NCI-H226 (cell line): ENCODE measurements around the gene HS6ST1.
"Not testable (repeated sequence)": the region's sequence is repeated elsewhere in the genome, so short reads cannot be mapped to it uniquely, and the experiment has no call there.

Experiments used
- DNase-seq: peaks from one replicate; pipeline ENCODE4 v3.0.0-alpha.2; 2015

HS6ST1 gene

DNA sequence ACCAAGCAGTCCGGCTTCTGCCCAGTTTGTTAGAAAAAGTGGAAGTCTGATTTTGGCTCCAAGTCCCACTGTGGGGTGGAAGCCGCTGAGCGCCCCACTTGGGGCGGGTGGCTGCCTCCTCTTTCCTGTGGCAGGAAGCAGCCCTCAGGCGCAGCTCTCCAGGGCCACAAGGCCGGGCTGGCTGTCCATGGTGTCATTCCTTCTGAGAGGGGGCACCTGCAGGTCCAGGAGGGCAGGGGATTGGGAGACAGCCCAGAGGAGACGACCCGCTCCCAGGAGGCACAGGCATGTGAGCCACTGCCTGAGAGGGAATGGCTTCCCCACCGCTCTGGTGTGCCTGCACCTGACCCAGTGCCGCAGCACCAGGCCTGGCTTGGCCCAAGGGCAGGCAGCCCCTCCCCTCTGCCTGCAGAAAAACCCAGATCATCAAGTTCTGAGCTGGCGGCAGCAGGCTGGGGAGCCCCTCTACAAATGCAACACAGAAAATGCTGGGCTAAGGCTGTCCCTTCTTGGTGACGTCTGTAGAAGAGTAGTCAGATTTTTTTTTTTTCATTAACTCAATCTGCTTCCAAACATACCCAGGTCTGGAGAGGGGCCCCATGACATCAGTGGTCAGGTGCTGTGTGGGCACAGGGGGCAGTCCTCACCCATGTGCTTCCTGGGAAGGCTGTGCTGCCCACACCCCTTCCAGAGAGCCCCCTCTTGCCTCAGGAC lies 38.4 kb downstream of the HS6ST1 start:
- no peak for DNase-seq

DNA sequence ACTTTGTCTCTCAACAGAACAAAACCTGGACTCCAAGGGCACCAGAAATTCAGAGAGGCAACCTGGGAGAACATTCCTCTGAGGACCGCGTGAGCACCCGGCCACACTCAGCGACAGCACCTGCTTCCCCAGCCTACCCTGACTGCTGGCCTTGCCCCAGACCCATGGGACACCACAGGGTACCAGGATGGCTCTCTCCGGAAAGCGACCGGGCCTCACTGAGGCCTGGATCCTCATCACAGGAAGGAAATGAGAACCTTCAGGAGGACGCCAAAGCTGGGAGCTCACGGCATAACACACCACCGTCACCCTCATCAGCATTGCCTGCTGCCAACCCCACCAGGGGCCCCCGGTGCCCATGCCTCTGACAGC lies 38.9 kb downstream of the HS6ST1 start:
- no peak for DNase-seq

- DNase-seq: no peak
Observed at GRCh38 chr2:128279009-128279408, 39.7 kb downstream of the HS6ST1 start.

GRCh38 chr2:128277961-128278681 lies 40.5 kb downstream of the HS6ST1 start:
- no peak for DNase-seq

DNA sequence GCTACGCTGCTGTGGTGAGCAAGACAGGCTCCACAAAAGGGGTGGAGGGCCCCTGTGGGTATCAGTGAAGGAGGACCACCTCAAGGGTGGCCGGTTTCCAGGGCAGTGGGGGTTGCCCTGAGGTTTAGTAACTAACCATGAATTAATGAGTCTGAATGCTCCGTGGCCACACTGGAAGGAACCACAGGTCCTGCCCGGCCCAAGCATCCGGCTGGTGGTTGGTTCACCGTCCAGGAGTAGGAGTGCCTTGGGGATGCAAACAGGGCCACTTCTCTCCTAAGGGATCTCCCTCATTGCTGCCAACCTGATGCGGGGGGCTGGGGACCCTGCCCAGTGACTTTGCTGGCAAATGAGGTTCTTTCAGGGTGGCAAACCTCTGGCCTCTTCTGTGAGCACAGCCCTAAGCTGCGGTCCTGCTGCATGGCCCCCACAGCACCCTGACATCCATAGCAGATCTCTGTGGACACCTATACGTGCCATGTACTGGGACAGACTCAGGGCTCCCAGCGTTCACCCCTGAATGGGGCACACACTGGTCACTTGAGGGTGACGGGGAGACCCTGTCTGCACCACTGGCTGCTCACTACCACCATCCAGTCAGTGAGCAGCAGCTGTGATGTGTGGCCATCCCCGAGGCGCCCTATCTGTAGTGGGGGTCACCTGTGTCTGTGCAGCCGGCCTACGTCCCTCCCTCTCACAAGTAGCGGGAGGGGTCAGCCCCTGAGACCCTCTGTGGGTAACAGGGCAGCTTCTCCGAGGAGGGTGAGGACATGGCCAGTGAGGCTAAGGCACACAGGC lies 41.6 kb downstream of the HS6ST1 start:
- no peak for DNase-seq

DNA sequence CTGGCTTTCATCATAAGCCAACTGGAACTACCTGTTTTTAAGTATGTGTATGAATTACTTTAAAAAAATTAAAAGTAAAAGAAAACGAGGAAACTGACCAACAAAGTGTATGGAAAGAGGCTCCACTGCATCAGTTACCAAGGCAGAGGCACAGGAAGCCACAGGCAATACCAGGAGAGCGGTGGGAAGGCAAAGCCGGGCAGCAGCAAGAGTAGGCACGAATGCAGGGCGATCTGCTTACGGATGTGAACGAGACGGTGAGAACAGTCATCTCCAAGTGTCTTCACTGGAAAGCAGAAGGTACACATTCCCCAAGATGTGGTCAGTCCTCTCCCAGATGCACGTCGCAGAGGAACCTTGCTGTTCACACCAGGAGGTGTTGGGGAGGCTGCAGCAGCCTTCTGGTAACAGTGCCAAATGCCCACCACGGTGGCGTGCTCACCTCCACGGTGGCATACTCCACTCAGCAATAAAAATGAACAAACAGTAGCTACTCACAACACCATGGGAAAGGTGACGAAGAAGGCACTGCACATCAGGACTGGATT lies 43.1 kb downstream of the HS6ST1 start:
- no peak for DNase-seq

- DNase-seq: no peak
Observed at GRCh38 chr2:128274218-128274617, 44.5 kb downstream of the HS6ST1 start.

DNA sequence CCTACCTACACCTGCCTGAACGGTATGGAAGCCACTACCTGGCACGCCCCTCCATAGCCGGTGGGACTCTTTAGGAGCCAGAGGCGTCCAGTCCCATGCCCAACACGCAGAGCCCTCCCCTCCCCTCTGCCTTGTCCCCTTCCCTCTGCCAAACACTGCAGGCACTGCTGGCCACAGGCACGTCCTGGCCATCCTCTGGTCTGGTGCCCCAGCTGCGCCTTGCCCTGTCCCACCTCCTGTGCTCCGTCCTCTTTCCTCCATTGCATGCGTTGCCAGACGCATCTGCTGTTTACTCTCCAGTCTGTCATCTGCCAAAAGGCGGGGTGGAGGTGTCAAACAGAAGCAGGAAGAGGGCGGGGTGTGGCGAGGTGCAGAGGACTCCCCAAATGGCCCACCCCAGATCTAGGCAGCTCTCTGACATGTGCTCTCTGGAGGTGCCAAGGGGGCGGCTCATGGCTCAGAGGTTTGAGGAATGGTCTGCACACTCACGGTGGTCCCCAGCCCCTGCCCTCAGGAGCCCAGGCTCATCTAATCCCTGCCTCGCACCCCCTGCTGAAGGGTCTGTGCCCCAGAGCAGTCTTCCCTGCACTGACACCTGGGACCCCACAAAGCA lies 45.1 kb downstream of the HS6ST1 start:
- DNase-seq: no peak

DNA sequence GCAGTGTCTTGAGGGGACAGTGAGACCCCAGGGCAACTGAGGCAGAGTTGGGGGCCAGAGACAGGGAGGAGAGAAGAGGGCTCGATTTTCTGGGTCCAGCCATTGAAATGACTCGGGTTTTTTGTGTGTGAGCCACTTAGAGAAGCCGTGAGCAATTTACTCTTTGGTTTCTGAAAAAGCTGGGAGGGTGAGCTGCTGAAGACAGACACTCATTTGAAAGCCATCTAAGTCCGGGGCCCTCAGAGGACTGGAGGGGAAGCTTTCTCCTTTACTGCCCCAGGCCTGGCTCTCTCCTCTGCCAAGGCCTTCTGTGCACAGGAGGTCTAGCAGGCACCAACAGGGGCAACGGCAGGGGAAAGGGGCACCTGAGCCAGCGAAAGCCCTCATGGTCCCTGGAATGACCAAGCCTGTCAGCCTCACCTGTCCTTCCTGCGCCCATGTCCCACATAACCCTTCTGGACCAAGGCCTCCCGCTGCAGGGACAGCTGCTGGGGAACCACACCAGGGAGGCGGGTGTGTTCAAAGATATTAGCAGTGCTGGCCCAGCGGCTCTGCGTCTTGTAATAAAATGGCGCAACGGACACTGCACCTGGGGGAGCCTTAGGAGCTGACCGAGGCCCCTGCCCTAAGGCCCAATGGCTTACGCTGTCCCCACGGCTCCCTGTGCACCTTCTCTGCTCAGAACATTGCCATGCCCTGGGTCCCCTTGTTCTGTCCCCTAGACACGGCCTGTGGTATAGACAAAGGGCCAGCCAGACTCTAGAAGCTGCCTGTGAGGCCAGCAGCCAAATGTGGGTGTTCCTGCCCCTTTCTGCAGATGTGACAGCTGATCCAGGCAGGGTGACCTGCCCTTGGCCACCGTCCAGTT lies 45.8 kb downstream of the HS6ST1 start:
- DNase-seq: no peak

DNA sequence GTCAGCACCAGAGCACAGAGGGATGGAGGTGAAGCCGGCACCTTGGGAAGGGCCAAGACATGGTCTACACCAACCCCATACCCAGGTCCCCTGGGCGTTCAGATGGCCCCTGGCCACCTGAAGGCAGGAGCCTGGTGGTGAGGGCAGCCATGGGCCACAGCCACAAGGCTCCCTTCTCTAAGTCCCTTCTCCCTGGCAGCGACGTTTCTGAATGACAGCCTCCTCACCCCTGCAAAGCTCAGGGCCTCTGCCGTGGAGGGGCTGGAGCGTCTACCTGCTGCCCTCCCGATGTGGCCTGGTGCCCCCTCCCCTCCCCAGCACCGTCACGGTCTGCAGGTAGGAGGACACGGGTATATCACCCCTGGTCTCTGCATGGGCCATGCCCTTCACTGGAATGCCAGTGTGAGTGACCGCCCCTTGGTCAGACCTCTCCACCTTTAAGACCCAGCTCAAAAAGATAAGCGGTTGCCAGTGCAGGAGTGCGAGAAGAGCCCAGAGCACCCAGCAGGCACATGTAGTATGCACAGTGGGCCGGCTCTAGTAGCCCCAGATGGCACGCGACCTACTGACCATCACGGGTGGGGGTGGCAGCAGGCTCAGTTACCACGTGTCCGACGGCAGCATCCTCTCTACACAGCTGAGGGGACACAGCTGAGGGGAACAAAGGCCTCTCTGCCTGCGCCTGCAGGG lies 46.6 kb downstream of the HS6ST1 start:
- no peak for DNase-seq

- DNase-seq: no peak
Observed at GRCh38 chr2:128271597-128271910, 47.1 kb downstream of the HS6ST1 start.

GRCh38 chr2:128270672-128271596 lies 47.7 kb downstream of the HS6ST1 start:
- no peak for DNase-seq

DNA sequence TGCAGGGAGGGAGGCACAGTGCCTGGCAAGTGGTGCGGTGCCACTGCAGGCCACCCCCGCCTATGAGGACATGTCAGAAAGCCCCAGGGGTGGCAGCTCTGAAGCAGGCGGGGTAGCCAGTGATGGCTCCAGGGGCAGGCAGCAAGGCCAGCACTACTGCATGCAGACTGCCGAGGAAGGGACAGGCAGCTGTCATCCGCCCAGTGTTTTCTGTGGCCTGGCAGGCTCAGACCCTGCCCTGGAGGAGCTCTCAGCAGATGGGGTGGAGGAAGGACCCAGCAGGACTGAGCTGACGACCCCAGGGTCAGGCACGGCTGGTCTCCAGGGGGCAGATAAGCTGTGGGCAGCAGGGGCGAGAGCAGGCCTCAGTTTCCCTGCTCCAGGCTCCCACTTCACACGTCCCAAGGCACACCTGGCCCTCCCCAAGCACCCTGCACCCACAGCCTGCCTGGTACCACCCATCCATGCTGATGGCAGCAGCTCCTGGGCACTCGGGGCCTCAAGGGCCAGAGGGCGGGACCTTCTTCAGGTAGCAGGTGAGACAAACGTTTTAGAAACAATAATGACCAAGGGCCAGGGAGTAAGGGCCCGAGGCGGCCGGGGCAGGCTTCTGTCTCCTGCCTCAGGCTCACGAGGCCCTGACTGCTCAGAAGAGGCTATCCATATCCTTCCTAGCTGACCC lies 48.5 kb downstream of the HS6ST1 start:
- no peak for DNase-seq

GRCh38 chr2:128269063-128269989 lies 49.3 kb downstream of the HS6ST1 start:
- DNase-seq: no peak

GRCh38 chr2:128268611-128269010 lies 50.1 kb downstream of the HS6ST1 start:
- not testable (repeated sequence) for DNase-seq

DNA sequence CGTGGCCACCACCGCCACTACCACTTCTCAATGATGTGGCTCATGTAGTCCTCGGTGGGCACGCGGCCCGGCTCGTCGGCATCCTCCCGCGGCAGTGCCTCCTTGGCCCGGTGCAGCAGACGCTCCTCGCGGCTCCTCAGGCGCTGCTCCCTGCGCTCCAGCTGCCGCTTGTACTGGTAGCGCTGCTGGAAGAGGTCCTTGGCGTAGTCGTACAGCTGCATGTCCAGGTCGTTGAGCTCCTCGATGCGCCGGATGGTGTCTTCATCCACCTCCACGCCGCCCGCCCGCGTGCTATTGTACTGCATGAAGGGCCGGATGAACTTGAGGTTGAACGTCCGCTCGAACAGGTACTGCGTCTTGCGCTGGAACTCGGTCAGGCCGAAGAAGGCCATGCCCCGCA lies 50.5 kb downstream of the HS6ST1 start:
- DNase-seq: not testable (repeated sequence)

DNA sequence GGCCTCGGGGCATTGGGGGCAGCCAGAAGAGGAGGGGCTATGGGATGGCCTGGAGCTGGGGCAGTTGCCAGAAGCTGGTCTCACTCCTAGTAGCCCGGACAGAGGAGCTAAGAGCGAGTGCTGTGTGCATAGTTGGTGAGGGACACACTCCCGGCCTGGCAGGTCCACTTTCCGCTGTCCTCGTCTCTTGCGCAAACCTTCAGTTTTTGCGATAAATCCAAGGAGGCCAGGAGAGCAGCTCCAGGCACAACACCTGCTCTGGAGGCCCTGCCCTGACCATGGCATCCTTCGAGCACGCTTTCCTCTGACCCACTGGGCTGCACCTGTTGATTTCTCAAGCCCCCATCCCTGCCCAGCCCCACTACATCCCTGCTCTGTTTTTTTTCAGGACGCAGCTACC lies 51.0 kb downstream of the HS6ST1 start:
- DNase-seq: not testable (repeated sequence)

DNA sequence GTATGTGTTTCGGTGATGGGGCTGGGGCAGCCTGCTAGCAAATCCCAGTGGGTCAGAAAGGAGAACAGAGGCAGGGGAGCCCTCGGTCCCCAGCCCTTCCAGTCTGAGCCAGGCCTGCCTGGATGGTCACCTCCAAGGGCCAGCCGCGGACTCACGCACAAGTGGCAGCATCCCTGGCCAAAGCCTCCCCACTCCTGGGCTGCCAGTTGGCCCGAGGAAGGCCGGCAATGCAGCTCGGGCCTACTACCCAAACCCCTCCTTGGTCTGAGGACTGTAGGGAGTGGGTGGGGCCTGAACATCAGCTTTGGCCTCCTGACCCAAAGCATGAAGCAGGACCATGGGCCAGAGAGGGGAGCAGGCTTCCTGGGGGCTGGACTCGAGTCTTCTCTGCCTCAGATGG lies 51.5 kb downstream of the HS6ST1 start:
- DNase-seq: not testable (repeated sequence)

- not testable (repeated sequence) for DNase-seq
Observed at GRCh38 chr2:128266463-128266862, 52.2 kb downstream of the HS6ST1 start.
